MCF 10A (cell line): Measurements from ENCODE around the gene NUDC. TPM values are rescaled to one million over a fixed set of nuclear protein-coding genes. Genes with fewer than 3 reads are reported as not detected.

Source experiments
- BruUV-seq: library from RNA; stranded (reverse); fragments of 400-500 nt; replicated peaks from 2 replicates; lab custom pipeline; 2021; lab: Mats Ljungman, UMichigan
- CTCF ChIA-PET: fragments of 300-600 bp; sonication (Branson Sonifier 250); formaldehyde crosslinking; extraction: SDS; loops from one replicate; lab custom pipeline; 2021; ENCODE audit warnings: antibody characterized with exemption, inconsistent platforms; lab: Yijun Ruan, JAX
- POLR2A ChIA-PET: fragments of 300-600, 350-650 bp; sonication (Branson Sonifier 250); formaldehyde crosslinking; extraction: SDS; loops from one replicate; lab custom pipeline; 2020; ENCODE audit warnings: antibody characterized with exemption, inconsistent platforms; lab: Yijun Ruan, JAX
- DNase-seq: peaks from one replicate; pipeline ENCODE4 v3.0.0-alpha.2; 2018; ENCODE audit not compliant: unreplicated experiment
- H3K27ac Mint-ChIP-seq: one replicate; pipeline ENCODE4 v1.8.0; 2022; ENCODE audit warnings: mild to moderate bottlenecking, low read depth, mixed read lengths; ENCODE audit not compliant: unreplicated experiment
- H3K27me3 Mint-ChIP-seq: one replicate; pipeline ENCODE4 v1.8.0; 2022; ENCODE audit warnings: mixed read lengths; ENCODE audit not compliant: insufficient read depth, unreplicated experiment
- H3K36me3 Mint-ChIP-seq: one replicate; pipeline ENCODE4 v1.8.0; 2022; ENCODE audit warnings: mild to moderate bottlenecking, moderate library complexity, mixed read lengths; ENCODE audit not compliant: insufficient read depth, unreplicated experiment
- H3K4me1 Mint-ChIP-seq: one replicate; pipeline ENCODE4 v1.8.0; 2022; ENCODE audit warnings: mixed read lengths; ENCODE audit not compliant: insufficient read depth, unreplicated experiment
- H3K4me3 Mint-ChIP-seq: one replicate; pipeline ENCODE4 v1.8.0; 2022; ENCODE audit warnings: mild to moderate bottlenecking, moderate library complexity, mixed read lengths; ENCODE audit not compliant: unreplicated experiment
- H3K9me3 Mint-ChIP-seq: one replicate; pipeline ENCODE4 v1.8.0; 2022; ENCODE audit warnings: mixed read lengths; ENCODE audit not compliant: unreplicated experiment
- intact Hi-C: fragments of 100-400 bp; cut with micrococcal nuclease; formaldehyde crosslinking; loops from 2 replicates; pipeline ENCODE4 v1.14.1; 2022
- total RNA-seq: library from RNA; stranded (reverse); gene quantifications from 2 replicates; pipeline ENCODE4 v1.2.3, GENCODE V29; 2022
- TF ChIP-seq, protein P1 (sequence below): fragments of 200-600 bp; IDR thresholded peaks from one replicate; pipeline ENCODE4 v1.8.0; 2022; ENCODE audit warnings: antibody characterized with exemption, mild to moderate bottlenecking; ENCODE audit not compliant: unreplicated experiment

NUDC gene
- total RNA-seq, 1 experiment from 2014 or later = 106 TPM

DNA sequence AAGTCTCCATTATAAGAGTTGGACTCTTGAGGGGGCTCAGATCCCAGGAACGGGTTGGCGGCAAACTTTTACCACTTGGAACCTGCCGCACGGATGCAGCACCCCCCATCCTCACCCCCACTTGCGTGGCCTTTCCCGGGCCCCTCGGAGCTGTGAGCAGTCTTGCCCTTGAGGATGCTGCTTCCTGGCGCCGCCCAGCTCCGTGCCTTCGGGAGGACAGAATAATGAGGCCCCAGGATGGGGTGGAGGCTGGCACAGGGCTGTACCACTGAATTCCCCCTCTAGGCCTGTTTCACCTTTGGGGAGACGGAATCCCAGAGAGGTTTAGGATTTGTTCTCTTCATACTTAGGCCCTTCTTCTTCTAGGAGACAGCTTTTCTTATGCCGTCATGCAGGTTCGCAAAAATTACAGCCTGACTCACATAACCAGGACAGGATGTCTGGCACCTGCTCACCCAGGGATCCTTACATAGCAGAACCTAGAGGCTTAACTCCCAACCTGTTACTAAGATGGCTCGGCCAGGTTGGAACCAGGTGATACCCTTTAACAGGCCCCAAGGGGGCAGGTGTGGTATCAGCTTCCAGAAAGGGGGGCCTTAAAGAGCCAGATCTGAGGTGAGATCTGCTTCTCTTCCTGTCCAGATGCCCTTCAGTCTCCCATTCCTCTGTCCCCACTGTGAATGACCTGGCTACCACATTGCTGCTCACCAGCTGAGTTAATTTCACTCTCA is 73.4 kb downstream of the NUDC start:
- peak; percentile 34 for DNase-seq
- POLR2A ChIA-PET = interaction anchor here (0.6 to 11.3 kb wide), 18 partner anchors 9 to 377 kb away, joined by 3 to 535 read pairs (median 6); partner anchors contain the start of genes GPATCH3, KDF1, MAP3K6 and SLC9A1

DNA sequence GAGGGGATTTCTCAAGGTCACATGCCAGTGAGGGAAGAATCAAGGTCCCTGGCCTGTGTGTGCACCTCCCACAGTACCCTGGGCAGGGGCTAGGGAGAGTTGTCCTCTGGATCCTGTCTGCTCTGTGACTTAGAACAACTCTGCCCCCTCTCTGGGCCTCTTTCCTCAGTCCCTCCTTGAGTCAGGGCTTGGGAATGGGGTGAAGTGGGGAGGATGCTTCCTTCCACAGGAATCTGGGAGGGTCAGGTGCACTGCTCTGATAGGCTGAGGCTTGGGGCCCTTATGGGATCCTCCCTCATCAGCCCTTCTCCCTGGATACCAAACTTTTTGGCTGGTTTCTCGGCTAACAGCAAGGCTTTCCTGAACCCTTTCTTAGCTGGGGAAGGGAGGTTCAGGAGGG is 74.5 kb downstream of the NUDC start:
- intact Hi-C loops = no loop called here
- H3K4me3 Mint-ChIP-seq = peak overlapping the region; percentile 80
- peaks cover 45% of the 10 kb centered on the region for H3K36me3 Mint-ChIP-seq
- TF ChIP-seq, protein P1, sequence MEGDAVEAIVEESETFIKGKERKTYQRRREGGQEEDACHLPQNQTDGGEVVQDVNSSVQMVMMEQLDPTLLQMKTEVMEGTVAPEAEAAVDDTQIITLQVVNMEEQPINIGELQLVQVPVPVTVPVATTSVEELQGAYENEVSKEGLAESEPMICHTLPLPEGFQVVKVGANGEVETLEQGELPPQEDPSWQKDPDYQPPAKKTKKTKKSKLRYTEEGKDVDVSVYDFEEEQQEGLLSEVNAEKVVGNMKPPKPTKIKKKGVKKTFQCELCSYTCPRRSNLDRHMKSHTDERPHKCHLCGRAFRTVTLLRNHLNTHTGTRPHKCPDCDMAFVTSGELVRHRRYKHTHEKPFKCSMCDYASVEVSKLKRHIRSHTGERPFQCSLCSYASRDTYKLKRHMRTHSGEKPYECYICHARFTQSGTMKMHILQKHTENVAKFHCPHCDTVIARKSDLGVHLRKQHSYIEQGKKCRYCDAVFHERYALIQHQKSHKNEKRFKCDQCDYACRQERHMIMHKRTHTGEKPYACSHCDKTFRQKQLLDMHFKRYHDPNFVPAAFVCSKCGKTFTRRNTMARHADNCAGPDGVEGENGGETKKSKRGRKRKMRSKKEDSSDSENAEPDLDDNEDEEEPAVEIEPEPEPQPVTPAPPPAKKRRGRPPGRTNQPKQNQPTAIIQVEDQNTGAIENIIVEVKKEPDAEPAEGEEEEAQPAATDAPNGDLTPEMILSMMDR = no peak
- no TSS peak for BruUV-seq
- H3K27ac Mint-ChIP-seq = peak overlapping the region; percentile 92
- peak; percentile 46 for DNase-seq
- no peaks in the 10 kb centered on the region for H3K27me3 Mint-ChIP-seq
- H3K4me1 Mint-ChIP-seq = peaks cover 45% of the 10 kb centered on the region
- CTCF ChIA-PET = interaction anchor here (0.6 to 9.9 kb wide), 15 partner anchors 9 to 306 kb away, joined by 3 to 118 read pairs (median 5); partner anchors contain the start of genes KDF1 and TENT5B
- POLR2A ChIA-PET = interaction anchor here (0.5 to 11.3 kb wide), 14 partner anchors 10 to 736 kb away, joined by 3 to 535 read pairs (median 20); partner anchors contain the start of genes GPATCH3, KDF1 and TENT5B
- H3K9me3 Mint-ChIP-seq = no peaks in the 10 kb centered on the region

More for the DNA sequence above, 73.4 kb downstream of the NUDC start:
- no peaks in the 10 kb centered on the region for H3K27me3 Mint-ChIP-seq
- TF ChIP-seq, protein P1 = no peak
- H3K4me3 Mint-ChIP-seq = peak overlapping the region; percentile 80
- intact Hi-C loops = loop anchor here (1.0 kb wide), 1 partner anchor 28 kb away; no protein-coding TSS in a partner anchor
- CTCF ChIA-PET = interaction anchor here (0.6 to 9.9 kb wide), 9 partner anchors 10 to 302 kb away, joined by 3 to 118 read pairs (median 4); partner anchors contain the start of gene TENT5B
- peaks cover 35% of the 10 kb centered on the region for H3K36me3 Mint-ChIP-seq
- TSS peak; percentile 25 for BruUV-seq
- H3K9me3 Mint-ChIP-seq = no peaks in the 10 kb centered on the region
- H3K4me1 Mint-ChIP-seq = peaks cover 51% of the 10 kb centered on the region
- peak overlapping the region; percentile 92 for H3K27ac Mint-ChIP-seq

Other genes starting within 250 kb of the NUDC start
- gene ARID1A, start 225.7 kb upstream of the NUDC start, total RNA-seq = 54.2 and 56.9 TPM in 2 replicates
- gene PIGV, start 133.8 kb upstream of the NUDC start, total RNA-seq = 13.3 and 14.7 TPM in 2 replicates
- gene ZDHHC18, start 95.1 kb upstream of the NUDC start, total RNA-seq = 14.0 and 15.5 TPM in 2 replicates
- 270 and 337 TPM in 2 replicates for gene SFN, start 58.6 kb upstream of the NUDC start, total RNA-seq
- gene GPN2, start 31.5 kb upstream of the NUDC start, total RNA-seq = 38.9 and 39.7 TPM in 2 replicates
- 9.9 and 14.1 TPM in 2 replicates for gene GPATCH3, start 21.3 kb upstream of the NUDC start, total RNA-seq
- not detected in 2 replicates for gene NR0B2, start 7.8 kb upstream of the NUDC start, total RNA-seq
- gene KDF1, start 38.7 kb downstream of the NUDC start, total RNA-seq = 5.1 and 8.8 TPM in 2 replicates
- 56.3 and 59.2 TPM in 2 replicates for gene TRNP1, start 71.9 kb downstream of the NUDC start, total RNA-seq
- 27.8 and 33.7 TPM in 2 replicates for gene TENT5B, start 91.1 kb downstream of the NUDC start, total RNA-seq
- 70.5 and 88.8 TPM in 2 replicates for gene SLC9A1, start 233.4 kb downstream of the NUDC start, total RNA-seq